HG02981 (cell line): ENCODE results near the gene ITGBL1.

Experiments used
- ATAC-seq: cut with Tn5 transposase; IDR thresholded peaks from one replicate; pipeline ENCODE4 v1.9.1; 2021; ENCODE audit warnings: mild to moderate bottlenecking, moderate library complexity; ENCODE audit not compliant: unreplicated experiment

The ITGBL1 gene

GRCh38 chr13:101452519-101453485 lies at the start of gene ITGBL1:
Gene ITGBL1 (plus strand): TSS chr13:101452675. CDS start chr13:101452834, 159 bp downstream.
- peak; percentile 80 for ATAC-seq

- no peak for ATAC-seq
These were observed 45.7 kb upstream of the ITGBL1 start for GRCh38 chr13:101406791-101407190.

- ATAC-seq, result no peak
These were observed 44.3 kb upstream of the ITGBL1 start for GRCh38 chr13:101408154-101408553.

GRCh38 chr13:101408992-101409656 lies 43.4 kb upstream of the ITGBL1 start:
- no peak for ATAC-seq

GRCh38 chr13:101412076-101412475 lies 40.4 kb upstream of the ITGBL1 start:
- ATAC-seq, result no peak

GRCh38 chr13:101415358-101416174 lies 36.9 kb upstream of the ITGBL1 start:
- ATAC-seq, result no peak

- ATAC-seq, result no peak
These were observed 36.1 kb upstream of the ITGBL1 start, which contains the start of gene NALCN for GRCh38 chr13:101416181-101417042. Gene NALCN (minus strand): TSS chr13:101416508. CDS start chr13:101399126, 17,382 bp downstream.

GRCh38 chr13:101417043-101417406 lies 35.5 kb upstream of the ITGBL1 start:
- no peak for ATAC-seq

- no peak for ATAC-seq
These were observed 35.0 kb upstream of the ITGBL1 start for GRCh38 chr13:101417501-101417900.

GRCh38 chr13:101423872-101424271 lies 28.6 kb upstream of the ITGBL1 start:
- no peak for ATAC-seq

GRCh38 chr13:101424381-101425155 lies 27.9 kb upstream of the ITGBL1 start:
- ATAC-seq, result no peak

- ATAC-seq, result no peak
These were observed 27.4 kb upstream of the ITGBL1 start for GRCh38 chr13:101425156-101425471.

- no peak for ATAC-seq
These were observed 26.9 kb upstream of the ITGBL1 start for GRCh38 chr13:101425623-101426022.

GRCh38 chr13:101429733-101430132 lies 22.7 kb upstream of the ITGBL1 start:
- ATAC-seq, result no peak

GRCh38 chr13:101433895-101434294 lies 18.6 kb upstream of the ITGBL1 start:
- no peak for ATAC-seq

- no peak for ATAC-seq
These were observed 18.0 kb upstream of the ITGBL1 start for GRCh38 chr13:101434486-101434885.

GRCh38 chr13:101447852-101448251 lies 4.6 kb upstream of the ITGBL1 start:
- ATAC-seq, result no peak

GRCh38 chr13:101449790-101450748 lies 2.4 kb upstream of the ITGBL1 start:
- ATAC-seq, result no peak
